ENCODE results near the gene IL17REL.

The IL17REL gene

GRCh38 chr22:50032941-50033601, 20.5 kb upstream of the IL17REL start:
- H3K4me1 ChIP-seq (ENCODE audit: control insufficient read depth, insufficient read depth, low read length), result no peaks in the 10 kb centered on the region

GRCh38 chr22:50032109-50032871, 19.7 kb upstream of the IL17REL start:
- Histone ChIP-seq H3K4me3 (ENCODE audit: low read depth, low read length) (no peak overlapping the region), H3K36me3 (ENCODE audit: control insufficient read depth, insufficient read depth, low read length) (no peaks in the 10 kb centered on the region), H3K27ac (ENCODE audit: low read depth, low read length) (no peak overlapping the region), H3K9me3 (ENCODE audit: control insufficient read depth, insufficient read depth, low read depth, low read length) (no peaks in the 10 kb centered on the region), H3K4me1 (ENCODE audit: control insufficient read depth, insufficient read depth, low read length) (no peaks in the 10 kb centered on the region), H3K9ac (ENCODE audit: low read length) (no peak overlapping the region), H3K27me3 (ENCODE audit: control insufficient read depth, insufficient read depth, low read length) (peaks cover 37% of the 10 kb centered on the region)

More at GRCh38 chr22:50032941-50033601, 20.5 kb upstream of the IL17REL start:
- Histone ChIP-seq H3K27ac (ENCODE audit: low read depth, low read length) (no peak overlapping the region), H3K27me3 (ENCODE audit: control insufficient read depth, insufficient read depth, low read length) (peaks cover 30% of the 10 kb centered on the region), H3K4me3 (ENCODE audit: low read depth, low read length) (no peak overlapping the region), H3K9ac (ENCODE audit: low read length) (no peak overlapping the region), H3K36me3 (ENCODE audit: control insufficient read depth, insufficient read depth, low read length) (no peaks in the 10 kb centered on the region), H3K9me3 (ENCODE audit: control insufficient read depth, insufficient read depth, low read depth, low read length) (no peaks in the 10 kb centered on the region)

- no peaks in the 10 kb centered on the region for H3K36me3 ChIP-seq (ENCODE audit: control insufficient read depth, insufficient read depth, low read length)
- H3K27me3 ChIP-seq (ENCODE audit: control insufficient read depth, insufficient read depth, low read length), result peaks cover 37% of the 10 kb centered on the region
- H3K4me1 ChIP-seq (ENCODE audit: control insufficient read depth, insufficient read depth, low read length), result no peaks in the 10 kb centered on the region
- H3K27ac ChIP-seq (ENCODE audit: low read depth, low read length), result no peak overlapping the region
- H3K9ac ChIP-seq (ENCODE audit: low read length), result no peak overlapping the region
- H3K4me3 ChIP-seq (ENCODE audit: low read depth, low read length), result no peak overlapping the region
- H3K9me3 ChIP-seq (ENCODE audit: control insufficient read depth, insufficient read depth, low read depth, low read length), result no peaks in the 10 kb centered on the region
These were observed 18.9 kb upstream of the IL17REL start for GRCh38 chr22:50031189-50032091.

GRCh38 chr22:50030297-50031188, 18.0 kb upstream of the IL17REL start:
- Histone ChIP-seq H3K4me1 (ENCODE audit: control insufficient read depth, insufficient read depth, low read length) (no peaks in the 10 kb centered on the region), H3K4me3 (ENCODE audit: low read depth, low read length) (peak overlapping the region; percentile 10; the same call in 1 of the 2 replicates), H3K27ac (ENCODE audit: low read depth, low read length) (no peak overlapping the region), H3K9me3 (ENCODE audit: control insufficient read depth, insufficient read depth, low read depth, low read length) (no peaks in the 10 kb centered on the region), H3K9ac (ENCODE audit: low read length) (no peak overlapping the region), H3K27me3 (ENCODE audit: control insufficient read depth, insufficient read depth, low read length) (peaks cover 42% of the 10 kb centered on the region), H3K36me3 (ENCODE audit: control insufficient read depth, insufficient read depth, low read length) (no peaks in the 10 kb centered on the region)

GRCh38 chr22:50027639-50028537, 15.3 kb upstream of the IL17REL start:
- H3K9ac ChIP-seq (ENCODE audit: low read length), result no peak overlapping the region
- no peak overlapping the region for H3K4me3 ChIP-seq (ENCODE audit: low read depth, low read length)
- no peak overlapping the region for H3K27ac ChIP-seq (ENCODE audit: low read depth, low read length)
- peaks cover 46% of the 10 kb centered on the region for H3K27me3 ChIP-seq (ENCODE audit: control insufficient read depth, insufficient read depth, low read length)
- no peaks in the 10 kb centered on the region for H3K4me1 ChIP-seq (ENCODE audit: control insufficient read depth, insufficient read depth, low read length)
- no peaks in the 10 kb centered on the region for H3K9me3 ChIP-seq (ENCODE audit: control insufficient read depth, insufficient read depth, low read depth, low read length)
- no peaks in the 10 kb centered on the region for H3K36me3 ChIP-seq (ENCODE audit: control insufficient read depth, insufficient read depth, low read length)

- H3K36me3 ChIP-seq (ENCODE audit: control insufficient read depth, insufficient read depth, low read length), result no peaks in the 10 kb centered on the region
- H3K9me3 ChIP-seq (ENCODE audit: control insufficient read depth, insufficient read depth, low read depth, low read length), result peaks cover 4% of the 10 kb centered on the region; the same call in 1 of the 2 replicates
- no peak overlapping the region for H3K27ac ChIP-seq (ENCODE audit: low read depth, low read length)
- no peaks in the 10 kb centered on the region for H3K4me1 ChIP-seq (ENCODE audit: control insufficient read depth, insufficient read depth, low read length)
- H3K9ac ChIP-seq (ENCODE audit: low read length), result no peak overlapping the region
- H3K4me3 ChIP-seq (ENCODE audit: low read depth, low read length), result no peak overlapping the region
- peaks cover 41% of the 10 kb centered on the region for H3K27me3 ChIP-seq (ENCODE audit: control insufficient read depth, insufficient read depth, low read length)
These were observed 13.4 kb upstream of the IL17REL start for GRCh38 chr22:50025993-50026392.

GRCh38 chr22:50022171-50022819, 9.7 kb upstream of the IL17REL start:
- H3K9me3 ChIP-seq (ENCODE audit: control insufficient read depth, insufficient read depth, low read depth, low read length), result peaks cover 19% of the 10 kb centered on the region
- H3K4me1 ChIP-seq (ENCODE audit: control insufficient read depth, insufficient read depth, low read length), result no peaks in the 10 kb centered on the region
- no peak overlapping the region for H3K9ac ChIP-seq (ENCODE audit: low read length)
- H3K4me3 ChIP-seq (ENCODE audit: low read depth, low read length), result no peak overlapping the region
- no peak overlapping the region for H3K27ac ChIP-seq (ENCODE audit: low read depth, low read length)
- no peaks in the 10 kb centered on the region for H3K36me3 ChIP-seq (ENCODE audit: control insufficient read depth, insufficient read depth, low read length)
- peaks cover 38% of the 10 kb centered on the region for H3K27me3 ChIP-seq (ENCODE audit: control insufficient read depth, insufficient read depth, low read length)

- Histone ChIP-seq H3K27me3 (ENCODE audit: control insufficient read depth, insufficient read depth, low read length) (peaks cover 51% of the 10 kb centered on the region), H3K4me3 (ENCODE audit: low read depth, low read length) (no peak overlapping the region), H3K9me3 (ENCODE audit: control insufficient read depth, insufficient read depth, low read depth, low read length) (peaks cover 19% of the 10 kb centered on the region), H3K4me1 (ENCODE audit: control insufficient read depth, insufficient read depth, low read length) (no peaks in the 10 kb centered on the region), H3K36me3 (ENCODE audit: control insufficient read depth, insufficient read depth, low read length) (no peaks in the 10 kb centered on the region), H3K9ac (ENCODE audit: low read length) (no peak overlapping the region), H3K27ac (ENCODE audit: low read depth, low read length) (no peak overlapping the region)
These were observed 8.0 kb upstream of the IL17REL start for GRCh38 chr22:50020606-50021005.

GRCh38 chr22:50019316-50019715, 6.8 kb upstream of the IL17REL start:
- no peak overlapping the region for H3K27ac ChIP-seq (ENCODE audit: low read depth, low read length)
- peaks cover 61% of the 10 kb centered on the region for H3K27me3 ChIP-seq (ENCODE audit: control insufficient read depth, insufficient read depth, low read length)
- H3K9me3 ChIP-seq (ENCODE audit: control insufficient read depth, insufficient read depth, low read depth, low read length), result peaks cover 19% of the 10 kb centered on the region
- H3K4me1 ChIP-seq (ENCODE audit: control insufficient read depth, insufficient read depth, low read length), result no peaks in the 10 kb centered on the region
- H3K36me3 ChIP-seq (ENCODE audit: control insufficient read depth, insufficient read depth, low read length), result no peaks in the 10 kb centered on the region
- H3K9ac ChIP-seq (ENCODE audit: low read length), result no peak overlapping the region
- no peak overlapping the region for H3K4me3 ChIP-seq (ENCODE audit: low read depth, low read length)

Data from HUES6 (cell line).